Measurements from ENCODE around the gene PLCH2. TPM values are rescaled to one million over a fixed set of nuclear protein-coding genes. Genes with fewer than 3 reads are reported as not detected.

Gene PLCH2
- total RNA-seq, 1 experiment from 2014 or later, result 0.27 TPM

- intact Hi-C loops (cut with micrococcal nuclease; ENCODE audit: unreplicated experiment), result no loop called here
- ChIA-PET POLR2A (no interaction called here), CTCF (no interaction called here)
- no peak for DNase-seq
- no peaks in the 10 kb centered on the region for H3K36me3 Mint-ChIP-seq (ENCODE audit: insufficient read depth, unreplicated experiment)
- no TSS peak for BruUV-seq (replicated peaks)
- no peaks in the 10 kb centered on the region for H3K4me1 Mint-ChIP-seq (ENCODE audit: low read depth, unreplicated experiment)
- no peak overlapping the region for H3K27ac Mint-ChIP-seq (ENCODE audit: unreplicated experiment)
- no peak overlapping the region for H3K4me3 Mint-ChIP-seq (ENCODE audit: unreplicated experiment)
- H3K27me3 Mint-ChIP-seq (ENCODE audit: insufficient read depth, unreplicated experiment), result peaks cover 2% of the 10 kb centered on the region
- Histone ChIP-seq H3K9me3 (peaks cover 4% of the 10 kb centered on the region; the same call in 1 of the 2 replicates), H3K36me3 (ENCODE audit: control insufficient read depth, insufficient read depth, low read length) (no peaks in the 10 kb centered on the region), H3K27me3 (replicated peaks; ENCODE audit: control insufficient read depth, insufficient read depth, low read length) (no peaks in the 10 kb centered on the region), H3K4me3 (ENCODE audit: low read depth, low read length) (no peak overlapping the region), H3K4me1 (no peaks in the 10 kb centered on the region)
- no peak for TF ChIP-seq CTCF (IDR thresholded peaks at IDR 0.05; ENCODE audit: insufficient read depth in 1 of 2, low read depth in 1 of 2, low read length in 1 of 2, severe bottlenecking in 1 of 2, unreplicated experiment in 1 of 2)
- no peaks in the 10 kb centered on the region for H3K9me3 Mint-ChIP-seq (ENCODE audit: unreplicated experiment)
These were observed 45.5 kb upstream of the PLCH2 start for GRCh38 chr1:2430592-2430973.

- Mint-ChIP-seq H3K27me3 (ENCODE audit: insufficient read depth, unreplicated experiment) (peaks cover 2% of the 10 kb centered on the region), H3K27ac (ENCODE audit: unreplicated experiment) (no peak overlapping the region), H3K4me1 (ENCODE audit: low read depth, unreplicated experiment) (no peaks in the 10 kb centered on the region), H3K36me3 (ENCODE audit: insufficient read depth, unreplicated experiment) (no peaks in the 10 kb centered on the region), H3K4me3 (ENCODE audit: unreplicated experiment) (no peak overlapping the region), H3K9me3 (ENCODE audit: unreplicated experiment) (no peaks in the 10 kb centered on the region)
- POLR2A ChIA-PET, result no interaction called here
- no peak for DNase-seq
- Histone ChIP-seq H3K9me3 (peaks cover 4% of the 10 kb centered on the region; the same call in 1 of the 2 replicates), H3K27me3 (replicated peaks; ENCODE audit: control insufficient read depth, insufficient read depth, low read length) (no peaks in the 10 kb centered on the region), H3K4me1 (no peaks in the 10 kb centered on the region), H3K4me3 (ENCODE audit: low read depth, low read length) (no peak overlapping the region), H3K36me3 (ENCODE audit: control insufficient read depth, insufficient read depth, low read length) (no peaks in the 10 kb centered on the region)
- no TSS peak for BruUV-seq (replicated peaks)
- intact Hi-C loops (cut with micrococcal nuclease; ENCODE audit: unreplicated experiment), result no loop called here
- CTCF ChIA-PET, result no interaction called here
- TF ChIP-seq CTCF (IDR thresholded peaks at IDR 0.05; ENCODE audit: insufficient read depth in 1 of 2, low read depth in 1 of 2, low read length in 1 of 2, severe bottlenecking in 1 of 2, unreplicated experiment in 1 of 2), result no peak
These were observed 45.0 kb upstream of the PLCH2 start for GRCh38 chr1:2431103-2431502.

- Histone ChIP-seq H3K27me3 (replicated peaks; ENCODE audit: control insufficient read depth, insufficient read depth, low read length) (no peaks in the 10 kb centered on the region), H3K4me1 (no peaks in the 10 kb centered on the region), H3K36me3 (ENCODE audit: control insufficient read depth, insufficient read depth, low read length) (no peaks in the 10 kb centered on the region), H3K4me3 (ENCODE audit: low read depth, low read length) (no peak overlapping the region), H3K9me3 (peaks cover 4% of the 10 kb centered on the region; the same call in 1 of the 2 replicates)
- intact Hi-C loops (cut with micrococcal nuclease; ENCODE audit: unreplicated experiment), result no loop called here
- H3K4me3 Mint-ChIP-seq (ENCODE audit: unreplicated experiment), result no peak overlapping the region
- H3K9me3 Mint-ChIP-seq (ENCODE audit: unreplicated experiment), result no peaks in the 10 kb centered on the region
- ChIA-PET POLR2A (no interaction called here), CTCF (no interaction called here)
- BruUV-seq (replicated peaks), result no TSS peak
- no peaks in the 10 kb centered on the region for H3K4me1 Mint-ChIP-seq (ENCODE audit: low read depth, unreplicated experiment)
- no peaks in the 10 kb centered on the region for H3K36me3 Mint-ChIP-seq (ENCODE audit: insufficient read depth, unreplicated experiment)
- no peak for TF ChIP-seq CTCF (IDR thresholded peaks at IDR 0.05; ENCODE audit: insufficient read depth in 1 of 2, low read depth in 1 of 2, low read length in 1 of 2, severe bottlenecking in 1 of 2, unreplicated experiment in 1 of 2)
- DNase-seq, result no peak
- H3K27ac Mint-ChIP-seq (ENCODE audit: unreplicated experiment), result no peak overlapping the region
- H3K27me3 Mint-ChIP-seq (ENCODE audit: insufficient read depth, unreplicated experiment), result peaks cover 2% of the 10 kb centered on the region
These were observed 44.6 kb upstream of the PLCH2 start for GRCh38 chr1:2431518-2431917.
